Kasumi-1 (cell line): ENCODE data around the gene NEK6.

Experiments used
- DNase-seq, 2 experiments: peaks; one replicate each; lab custom pipeline; 2025; lab: John Stamatoyannopoulos, UW

Gene NEK6

DNA sequence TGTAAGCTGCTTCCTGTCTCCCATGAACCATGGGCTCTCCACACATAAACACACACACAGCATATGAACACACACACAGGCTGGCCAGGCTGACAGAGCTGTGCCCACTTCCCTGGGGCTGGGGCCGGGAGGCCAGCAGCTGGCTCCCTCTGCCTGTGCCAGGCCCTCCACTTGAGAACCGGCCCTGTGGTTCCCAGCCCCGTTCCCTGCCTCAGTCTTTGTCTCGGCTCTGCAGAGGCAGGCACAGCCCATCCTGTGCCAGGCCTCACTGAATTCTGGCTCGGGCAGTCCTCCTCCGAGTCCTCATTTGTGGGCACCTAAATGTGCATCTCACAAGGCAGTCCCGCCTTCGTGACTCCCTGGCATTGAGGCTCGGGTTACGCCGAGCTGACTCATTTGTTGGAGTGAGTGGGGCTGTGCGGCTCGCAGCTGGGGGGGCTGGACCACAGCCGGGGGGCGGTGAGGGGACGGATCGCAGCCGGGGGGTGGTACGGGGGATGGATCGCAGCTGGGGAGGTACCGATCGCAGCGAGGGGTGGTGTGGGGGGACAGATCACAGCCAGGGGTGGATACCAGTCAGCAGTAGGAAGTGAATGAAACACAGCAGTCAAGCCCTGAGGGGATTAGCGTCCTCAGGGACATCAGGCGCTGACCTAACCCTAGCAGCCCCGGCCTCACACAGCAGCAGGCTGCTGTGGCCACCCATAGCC, 85.2 kb downstream of the NEK6 start:
- DNase-seq = no peak

GRCh38 chr9:124343533-124344290, 86.0 kb downstream of the NEK6 start:
- DNase-seq = no peak

DNA sequence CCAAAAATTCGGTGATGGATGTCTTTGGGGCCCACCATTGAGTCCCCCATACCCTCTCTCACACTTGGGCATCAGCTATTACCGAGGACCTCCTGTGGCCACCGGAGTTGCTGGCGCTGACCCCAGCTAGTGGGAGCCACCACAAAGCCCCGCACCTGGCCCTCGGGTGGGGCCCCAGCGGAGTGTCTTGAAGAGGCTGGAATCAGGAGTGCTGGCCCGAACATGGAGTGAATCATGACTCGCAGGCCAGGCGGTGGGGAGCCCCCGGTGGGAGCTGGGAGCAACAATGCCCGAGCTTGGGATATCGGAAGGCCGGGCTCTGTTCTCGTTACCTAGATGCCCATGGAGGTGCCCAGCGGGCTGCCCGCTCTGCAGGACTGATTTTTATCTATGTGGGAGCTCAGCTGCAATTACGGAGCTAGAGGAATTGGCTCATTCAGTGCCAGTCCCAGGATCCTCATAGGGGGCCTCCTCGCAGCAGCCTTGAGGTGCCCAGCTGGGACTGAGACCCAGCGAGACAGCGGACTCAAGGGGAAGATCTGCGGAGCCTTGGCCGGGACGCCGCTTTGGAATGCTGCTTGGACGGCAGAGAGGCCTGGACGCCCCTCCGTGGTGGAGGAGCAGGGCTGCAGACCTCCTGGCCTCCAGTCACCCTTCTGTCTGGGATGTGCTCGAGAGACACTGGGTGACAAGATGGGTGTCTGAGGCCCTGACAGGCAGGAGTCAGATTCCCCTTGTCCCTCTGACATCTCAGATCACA, 86.7 kb downstream of the NEK6 start:
- DNase-seq = no peak

DNA sequence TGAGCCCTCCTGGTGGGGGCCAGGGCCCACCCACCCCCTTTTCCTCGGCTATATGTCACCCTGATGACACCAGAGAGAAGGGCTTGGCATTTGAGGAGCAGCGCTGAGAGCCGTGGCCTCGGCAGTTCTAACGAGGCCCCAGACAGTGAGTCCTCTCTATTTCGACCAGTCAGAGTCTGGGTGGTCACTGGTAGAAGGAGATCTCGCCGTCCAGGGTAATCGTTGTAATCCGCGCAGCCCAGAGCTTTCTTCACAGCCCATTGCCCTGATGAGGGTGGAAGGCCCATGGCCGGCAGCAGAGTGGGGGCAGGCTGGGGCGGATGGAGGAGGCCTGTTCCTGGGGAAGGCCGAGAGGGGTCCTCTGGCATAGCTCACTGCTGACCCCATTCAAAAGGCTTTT, 87.3 kb downstream of the NEK6 start:
- no peak for DNase-seq

DNA sequence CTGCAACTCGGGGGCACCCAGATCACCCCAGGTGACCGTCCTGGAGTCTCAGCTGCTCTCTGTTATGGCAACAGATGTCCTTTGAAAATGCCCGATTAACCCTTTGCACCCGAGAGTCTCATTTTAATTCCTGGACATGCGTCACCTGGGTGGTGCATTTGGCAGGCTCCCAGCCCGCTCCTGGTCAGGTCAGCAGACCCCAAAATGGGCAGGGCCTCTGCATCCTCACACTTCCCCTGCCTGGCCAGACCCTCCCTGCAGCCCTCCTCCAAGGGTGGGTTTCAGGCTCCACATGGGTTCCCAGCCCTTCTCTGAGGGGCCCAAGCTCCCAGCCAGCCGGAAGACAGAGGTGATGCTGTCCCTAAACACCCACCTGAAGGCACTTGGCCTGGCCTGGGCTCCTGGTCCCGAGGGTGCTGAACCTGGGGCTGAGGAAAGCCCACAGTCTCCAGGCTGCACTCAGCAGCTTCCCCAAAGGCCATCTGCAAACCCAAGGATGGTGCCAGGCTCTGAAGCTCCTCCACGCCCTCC, 88.1 kb downstream of the NEK6 start:
- DNase-seq = no peak

- no peak for DNase-seq
Measured at GRCh38 chr9:124346347-124347163, 88.8 kb downstream of the NEK6 start.

DNA sequence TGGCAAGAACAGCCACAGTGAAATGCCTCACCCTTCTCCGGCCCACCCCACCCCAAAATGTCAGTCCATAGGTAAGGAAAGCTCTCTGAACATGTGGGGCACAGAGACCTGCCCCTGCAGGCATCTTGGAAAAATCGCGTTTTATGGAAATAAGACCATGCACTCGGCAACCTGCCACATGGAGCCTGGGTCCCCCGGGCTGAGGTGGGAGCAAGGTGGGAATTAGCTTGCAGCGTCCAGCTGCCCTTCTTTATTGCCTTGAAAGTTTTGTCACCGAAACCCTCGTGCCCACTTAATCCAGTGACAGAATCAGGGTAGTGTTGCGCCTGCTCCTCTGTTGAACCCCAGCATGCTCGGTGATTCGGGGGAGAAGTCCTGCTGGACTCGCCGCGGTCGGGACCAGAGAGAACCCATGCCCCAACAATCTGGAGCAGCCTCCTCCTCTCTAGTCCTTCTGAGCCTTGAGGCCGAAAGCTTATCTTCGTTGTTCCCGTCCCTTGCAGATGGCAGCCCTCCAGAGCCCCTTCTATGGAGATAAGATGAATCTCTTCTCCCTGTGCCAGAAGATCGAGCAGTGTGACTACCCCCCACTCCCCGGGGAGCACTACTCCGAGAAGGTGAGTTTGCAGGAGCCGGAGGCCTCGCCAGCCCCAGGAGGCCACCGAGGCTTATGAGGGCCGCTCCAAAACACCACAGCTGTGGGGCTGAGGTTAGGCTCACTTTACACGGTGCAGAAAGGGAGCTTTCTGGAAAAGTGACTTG, 89.6 kb downstream of the NEK6 start:
- no peak for DNase-seq

DNA sequence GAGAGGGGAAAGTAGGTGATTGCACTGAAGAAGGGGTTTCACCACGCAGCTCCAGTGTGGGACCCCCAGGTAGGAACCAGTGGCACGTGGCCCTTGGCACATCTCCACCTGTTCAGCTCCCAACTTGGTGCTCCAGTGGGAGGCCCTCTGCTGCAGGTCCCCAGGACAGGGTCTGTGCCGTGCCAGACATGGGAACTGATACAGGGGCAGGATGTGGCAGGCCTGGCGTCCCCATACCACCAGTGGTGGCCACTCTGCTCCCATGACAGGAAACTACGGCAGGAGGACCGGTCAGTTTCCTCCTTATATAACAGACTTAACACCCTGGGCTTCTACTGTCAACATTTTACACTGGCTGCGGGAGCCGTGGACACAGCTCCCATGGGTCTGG, 90.2 kb downstream of the NEK6 start:
- no peak for DNase-seq

DNA sequence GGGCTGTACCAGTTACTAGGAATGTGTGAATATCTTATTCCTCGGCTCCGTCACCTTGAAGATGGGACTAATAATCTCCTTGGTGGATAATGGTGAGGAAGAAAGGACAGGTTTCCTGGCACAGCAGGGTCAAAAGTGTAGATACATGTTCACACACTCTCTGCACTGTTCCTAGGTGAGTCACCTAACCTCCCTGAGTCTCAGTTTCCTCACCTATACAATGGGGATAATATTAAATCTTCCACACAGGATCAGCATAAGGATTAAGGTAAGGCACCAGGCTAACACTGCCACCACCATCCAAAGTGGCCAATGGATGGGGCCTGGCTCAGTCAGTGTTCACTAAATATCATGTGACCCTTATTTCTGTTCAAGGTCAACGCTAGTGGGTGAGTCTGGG, 90.6 kb downstream of the NEK6 start:
- DNase-seq = no peak

DNA sequence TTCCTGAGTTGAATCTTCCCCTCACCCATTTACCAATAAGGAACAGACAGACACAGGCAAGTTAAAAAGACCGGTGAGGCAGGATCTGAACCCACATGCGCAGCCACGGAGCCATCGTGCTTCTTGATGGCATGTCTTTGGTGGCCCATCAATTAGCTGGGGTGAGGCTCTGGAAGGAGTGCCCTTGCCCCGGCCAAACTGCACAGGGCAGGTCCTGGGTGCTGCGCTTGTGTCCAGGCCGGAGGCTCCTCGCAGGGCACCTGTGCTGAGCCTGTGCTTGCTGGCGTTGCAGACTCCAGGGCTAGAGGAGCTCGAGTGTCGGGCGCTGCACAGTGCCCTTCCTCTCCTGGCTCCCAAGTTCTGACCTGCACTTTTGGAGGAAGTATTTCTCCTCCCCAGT, 91.1 kb downstream of the NEK6 start:
- DNase-seq = no peak

GRCh38 chr9:124349267-124349666, 91.5 kb downstream of the NEK6 start:
- DNase-seq = no peak

DNA sequence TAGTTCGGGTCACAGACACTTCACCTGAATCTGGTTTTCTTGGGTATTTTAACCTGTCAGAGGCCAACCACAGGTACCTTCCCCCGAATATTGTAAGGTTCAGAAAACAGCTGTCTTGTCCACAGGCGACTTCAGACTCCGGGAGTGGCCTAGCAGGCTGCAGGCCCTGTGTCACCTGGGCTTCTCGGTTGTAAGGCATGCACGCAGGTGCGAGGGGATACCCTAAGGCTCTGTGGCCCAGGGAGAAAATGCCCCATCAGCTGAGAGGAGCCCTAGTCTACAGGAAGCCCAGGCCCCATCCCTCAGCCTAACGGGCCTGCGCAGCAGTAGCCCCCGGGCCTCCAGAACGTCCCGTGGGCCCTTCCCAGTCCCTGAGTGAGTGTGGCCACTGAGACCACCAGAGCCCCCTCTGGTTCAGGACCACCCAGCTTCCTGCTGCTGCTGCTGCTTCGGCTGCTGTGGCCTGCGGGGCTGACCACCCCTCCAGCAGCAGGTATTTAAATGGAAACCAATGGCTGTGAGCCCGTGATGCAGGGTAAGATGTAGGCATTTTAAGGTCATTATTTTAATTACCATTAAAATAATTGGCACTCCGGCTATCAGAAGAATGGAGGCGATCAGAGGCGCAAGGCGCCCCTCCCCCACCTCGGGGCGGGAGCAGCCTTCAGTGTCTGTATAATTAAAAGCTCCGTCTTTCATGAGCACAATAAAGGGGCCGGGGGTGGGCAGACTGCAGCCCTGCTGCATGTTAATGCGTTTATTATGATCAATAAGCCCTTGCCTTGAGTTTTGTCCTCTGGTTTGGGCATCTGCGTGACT, 92.1 kb downstream of the NEK6 start:
- no peak for DNase-seq

- DNase-seq = no peak
Measured at GRCh38 chr9:124350494-124351263, 92.9 kb downstream of the NEK6 start.

DNA sequence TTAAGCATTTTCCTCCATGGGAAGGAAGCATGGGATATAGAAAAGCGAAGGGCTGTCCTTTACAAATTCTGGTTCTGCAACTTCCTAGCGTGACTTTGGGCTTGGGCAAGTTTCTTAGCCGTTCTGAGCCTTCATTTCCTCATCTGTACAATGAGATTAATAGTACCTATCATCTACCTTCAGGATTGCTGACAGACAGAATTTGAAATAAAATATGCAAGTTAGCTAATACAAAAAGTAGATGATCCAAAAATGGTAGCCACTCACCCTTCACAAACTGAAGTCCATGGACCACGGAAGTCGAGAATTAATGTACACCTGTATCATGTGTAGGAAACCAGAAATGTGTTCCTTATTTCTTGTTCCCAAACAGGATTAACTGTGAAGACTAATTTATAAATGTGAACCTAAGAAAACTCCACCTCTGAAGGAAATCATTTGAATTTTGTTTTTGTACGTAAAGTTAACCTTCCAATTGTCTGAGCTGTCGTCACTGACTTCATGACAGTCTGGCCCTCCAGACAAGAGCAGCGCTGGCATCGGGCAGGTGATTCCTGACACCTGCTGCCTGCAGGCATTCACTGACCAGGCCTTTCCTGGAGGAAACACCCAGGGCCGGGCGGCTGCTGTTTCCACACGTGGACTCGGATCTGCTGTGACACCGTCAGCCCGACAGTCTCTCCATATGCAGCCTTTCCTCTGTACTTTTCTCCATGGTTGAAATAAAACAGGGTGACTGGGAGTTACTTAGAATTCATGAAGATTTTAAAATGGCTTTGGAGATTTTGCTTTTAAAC, 94.1 kb downstream of the NEK6 start:
- DNase-seq = no peak

- DNase-seq = no peak
Measured at GRCh38 chr9:124352616-124353015, 94.9 kb downstream of the NEK6 start.

DNA sequence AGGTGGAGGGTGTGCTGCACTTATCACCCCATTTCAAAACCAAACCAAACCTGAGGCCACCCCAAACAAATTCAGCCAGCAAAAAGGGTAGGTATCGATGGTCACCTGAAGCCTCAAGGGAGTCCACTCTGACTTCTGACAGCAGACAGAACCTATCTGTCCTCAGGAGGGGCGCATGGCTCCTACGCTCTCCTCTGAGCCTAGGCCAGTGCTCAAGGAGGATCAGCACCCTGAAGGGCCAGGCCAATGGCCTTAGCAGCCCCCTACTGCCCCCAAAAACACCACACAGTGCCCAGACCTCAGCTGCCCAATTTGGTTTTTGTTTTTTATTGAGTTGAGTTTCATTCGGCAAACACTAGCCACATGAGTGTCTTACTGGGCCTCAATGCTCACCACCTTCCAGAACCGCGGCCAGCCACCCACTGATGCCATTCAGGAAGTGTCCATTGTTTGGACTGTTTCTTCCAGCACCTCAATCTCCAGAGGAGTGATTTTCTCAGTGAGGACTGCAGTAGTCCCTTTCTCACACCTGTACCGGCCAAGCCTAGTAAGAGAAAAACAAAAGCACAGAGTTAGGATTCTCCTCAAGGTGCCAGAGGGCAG, 95.5 kb downstream of the NEK6 start:
- no peak for DNase-seq

- no peak for DNase-seq
Measured at GRCh38 chr9:124353811-124354274, 96.1 kb downstream of the NEK6 start.
